ENCODE measurements around the gene STX16. TPM values are rescaled to one million over a fixed set of nuclear protein-coding genes. Genes with fewer than 3 reads are reported as not detected.

Gene STX16
- total and polyA plus RNA-seq, 2 of the 13 experiments (the other 11 are each of a cell fraction or from before 2014, with no cell fraction given) = 28.0 to 72.7 TPM

DNA sequence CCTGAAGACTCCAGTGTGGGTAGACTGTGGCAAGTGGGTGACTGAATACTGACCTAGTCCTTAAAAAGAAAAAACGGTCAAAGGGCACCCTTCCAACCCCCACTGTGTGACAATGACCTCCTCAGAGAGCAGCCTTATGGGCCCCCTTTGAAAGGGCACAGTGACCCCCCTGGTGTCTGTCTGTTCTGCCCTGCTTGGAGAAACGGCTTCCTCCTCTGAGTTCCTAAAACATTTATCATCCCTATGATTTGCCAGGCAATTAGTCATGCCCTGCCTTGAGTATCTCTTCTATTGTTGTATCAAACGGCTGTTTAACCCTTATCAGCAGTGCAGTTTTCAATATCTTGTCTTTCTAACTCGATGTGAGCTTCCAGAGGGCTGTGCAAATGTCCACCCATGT, 21.0 kb upstream of the STX16 start (continued):
- TF ChIP-seq, protein P1, sequence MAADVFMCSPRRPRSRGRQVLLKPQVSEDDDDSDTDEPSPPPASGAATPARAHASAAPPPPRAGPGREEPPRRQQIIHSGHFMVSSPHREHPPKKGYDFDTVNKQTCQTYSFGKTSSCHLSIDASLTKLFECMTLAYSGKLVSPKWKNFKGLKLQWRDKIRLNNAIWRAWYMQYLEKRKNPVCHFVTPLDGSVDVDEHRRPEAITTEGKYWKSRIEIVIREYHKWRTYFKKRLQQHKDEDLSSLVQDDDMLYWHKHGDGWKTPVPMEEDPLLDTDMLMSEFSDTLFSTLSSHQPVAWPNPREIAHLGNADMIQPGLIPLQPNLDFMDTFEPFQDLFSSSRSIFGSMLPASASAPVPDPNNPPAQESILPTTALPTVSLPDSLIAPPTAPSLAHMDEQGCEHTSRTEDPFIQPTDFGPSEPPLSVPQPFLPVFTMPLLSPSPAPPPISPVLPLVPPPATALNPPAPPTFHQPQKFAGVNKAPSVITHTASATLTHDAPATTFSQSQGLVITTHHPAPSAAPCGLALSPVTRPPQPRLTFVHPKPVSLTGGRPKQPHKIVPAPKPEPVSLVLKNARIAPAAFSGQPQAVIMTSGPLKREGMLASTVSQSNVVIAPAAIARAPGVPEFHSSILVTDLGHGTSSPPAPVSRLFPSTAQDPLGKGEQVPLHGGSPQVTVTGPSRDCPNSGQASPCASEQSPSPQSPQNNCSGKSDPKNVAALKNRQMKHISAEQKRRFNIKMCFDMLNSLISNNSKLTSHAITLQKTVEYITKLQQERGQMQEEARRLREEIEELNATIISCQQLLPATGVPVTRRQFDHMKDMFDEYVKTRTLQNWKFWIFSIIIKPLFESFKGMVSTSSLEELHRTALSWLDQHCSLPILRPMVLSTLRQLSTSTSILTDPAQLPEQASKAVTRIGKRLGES (CRISPR knock-in tag; IDR thresholded peaks at IDR 0.05; ENCODE audit: borderline replicate concordance) = no peak
- TF ChIP-seq ZNF777 (CRISPR knock-in tag; IDR thresholded peaks at IDR 0.05) = no peak
- TF ChIP-seq SAP130 (CRISPR knock-in tag; IDR thresholded peaks at IDR 0.05; ENCODE audit: low read depth) = no peak

DNA sequence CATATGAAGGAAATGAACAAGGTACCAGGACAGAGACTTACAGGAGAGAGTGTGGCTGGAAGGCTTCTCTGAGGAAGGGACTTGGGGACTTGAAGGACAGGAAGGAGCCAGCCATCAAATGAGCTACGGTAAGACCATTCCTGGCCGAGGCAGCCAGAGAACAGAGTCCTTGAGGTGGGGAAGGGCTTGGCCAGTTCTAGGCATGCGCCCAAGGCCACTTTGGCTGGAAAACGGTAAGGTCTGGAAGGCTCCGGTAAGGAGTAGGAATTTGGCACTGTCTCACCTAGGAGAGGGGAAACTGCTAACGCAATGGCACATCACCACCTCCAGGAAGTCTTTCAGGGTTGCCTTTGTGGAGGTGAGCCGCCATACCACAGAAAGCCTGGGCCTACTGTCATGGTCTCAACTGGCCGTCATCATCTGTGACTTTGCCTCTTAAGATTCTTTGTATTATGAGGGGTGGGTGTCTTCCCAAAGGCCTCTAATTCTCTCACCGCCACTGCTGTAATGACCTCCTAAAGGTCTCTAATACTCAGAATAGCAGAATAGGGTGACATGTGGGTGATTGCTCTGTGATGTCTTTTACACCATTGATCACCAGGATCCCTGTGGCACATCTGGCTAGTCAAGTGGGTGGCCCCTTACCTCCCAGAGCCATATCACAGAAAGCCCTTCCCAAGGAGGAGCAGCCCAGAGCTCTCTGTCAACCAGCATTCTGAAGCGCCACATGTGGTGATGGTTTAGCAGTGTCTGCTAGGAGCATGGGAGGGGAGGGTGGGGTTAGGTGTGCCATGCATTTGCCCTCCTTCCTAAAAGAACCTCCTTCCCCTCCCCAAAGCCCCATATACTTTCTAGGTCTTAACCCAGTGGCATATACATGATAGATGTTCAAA, 17.7 kb upstream of the STX16 start:
- Histone ChIP-seq H3K4me3 (replicated peaks in 1 of 3; ENCODE audit: insufficient read depth in 1 of 3, low read depth in 2 of 3, low read length in 3 of 3) (no peak overlapping the region), H2AFZ (ENCODE audit: low read length) (no peak overlapping the region), H3K36me3 (replicated peaks in 1 of 2; ENCODE audit: control insufficient read depth in 1 of 2, insufficient read depth in 2 of 2, low read length in 2 of 2) (no peaks in the 10 kb centered on the region), H4K20me1 (ENCODE audit: insufficient read depth, low read length) (no peaks in the 10 kb centered on the region), H3K79me2 (ENCODE audit: insufficient read depth, low read length) (no peaks in the 10 kb centered on the region), H3K27ac (ENCODE audit: extremely low read length, insufficient read depth, low read length) (no peak overlapping the region), H3K27me3 (ENCODE audit: control insufficient read depth in 1 of 2, insufficient read depth in 2 of 2, low read length in 2 of 2) (peaks cover 13 to 94% of the 10 kb centered on the region in 2 experiments; a peak in 4 of 5 replicates), H3K4me1 (ENCODE audit: insufficient read depth, low read length) (0 out of 2 replicates have a peak, but pooled peaks cover 4% of the 10 kb centered on the region), H3K9me3 (ENCODE audit: low read length) (no peaks in the 10 kb centered on the region), H3K9ac (ENCODE audit: insufficient read depth, low read depth, low read length) (no peak overlapping the region), H3K4me2 (ENCODE audit: low read depth, low read length) (no peak overlapping the region)
- no peak for DNase-seq (ENCODE audit: low spot score)
- no peak for FAIRE-seq
- 37% methylated on average over 10 of the region's 10 CpGs for WGBS (ENCODE audit: low lambda C conversion rate)
- ChIA-PET CTCF (ENCODE audit: low intra/inter-chr PET ratio, low total read pairs) (no interaction called here), POLR2A (no interaction called here)
- ATAC-seq = no peak
- intact Hi-C loops (cut with micrococcal nuclease; ENCODE audit: unreplicated experiment) = no loop called here
- BruUV-seq (replicated peaks) = no TSS peak
- in situ Hi-C loops (cut with HindIII; ENCODE audit: extremely low pct_ligation_motif_present, low pct_unique_long_range_greater_than_20kb) = no loop called here
- TF ChIP-seq ZHX1 (CRISPR knock-in tag; IDR thresholded peaks at IDR 0.05; ENCODE audit: low read depth) (no peak), EZH2 (conservative IDR thresholded peaks at IDR 0.05; ENCODE audit: low read depth, low read length) (0 out of 2 replicates have a peak, but pooled peaks have one; percentile 34)
